ENCODE results near the gene TKFC.

TKFC gene

GRCh38 chr11:61368646-61369045 lies 35.6 kb downstream of the TKFC start:
- Histone ChIP-seq H2AFZ (ENCODE audit: low read depth, low read length) (no peak overlapping the region), H3K14ac (ENCODE audit: low read length in 2 of 2) (no peak overlapping the region), H3K27ac (ENCODE audit: low read length, poor library complexity, severe bottlenecking) (no peak overlapping the region), H4K8ac (ENCODE audit: low read length) (no peak overlapping the region), H2BK120ac (ENCODE audit: low read depth, low read length) (no peak overlapping the region), H3K4ac (ENCODE audit: low read depth in 1 of 2, low read length in 2 of 2) (no peak overlapping the region), H3K4me3 (ENCODE audit: insufficient read depth in 1 of 2, low read depth in 1 of 2, low read length in 2 of 2) (peak overlapping the region in 1 of 2 experiments; percentile 24), H3K4me1 (ENCODE audit: control insufficient read depth, insufficient read depth, low read depth, low read length) (peaks cover 4% of the 10 kb centered on the region), H2AK5ac (ENCODE audit: low read length, severe bottlenecking) (no peak overlapping the region), H3K9me3 (ENCODE audit: control insufficient read depth, low read length) (no peaks in the 10 kb centered on the region), H3K9ac (ENCODE audit: low read length) (peak overlapping the region; percentile 47), H4K91ac (ENCODE audit: low read length) (no peak overlapping the region), H2BK12ac (ENCODE audit: low read length in 2 of 2) (no peak overlapping the region), H3K79me1 (replicated peaks; ENCODE audit: low read length, poor library complexity, severe bottlenecking) (peaks cover 22% of the 10 kb centered on the region), H3K18ac (ENCODE audit: low read depth in 1 of 2, low read length in 2 of 2) (no peak overlapping the region), H2BK5ac (ENCODE audit: low read depth, low read length, poor library complexity, severe bottlenecking) (no peak overlapping the region), H3K23ac (ENCODE audit: low read length in 2 of 2) (no peak overlapping the region), H3K27me3 (ENCODE audit: control insufficient read depth in 1 of 2, insufficient read depth in 1 of 2, low read length in 2 of 2) (no peaks in the 10 kb centered on the region), H2BK15ac (ENCODE audit: low read depth, poor library complexity, severe bottlenecking) (no peak overlapping the region), H3K4me2 (ENCODE audit: low read length, poor library complexity, severe bottlenecking) (no peak overlapping the region), H3K36me3 (ENCODE audit: control insufficient read depth in 1 of 2, insufficient read depth in 2 of 2, low read depth in 1 of 2, low read length in 2 of 2) (peaks cover 46 to 70% of the 10 kb centered on the region in 2 experiments)
- DNase-seq, result no peak
- WGBS, result 96% methylated on average over 7 of the region's 7 CpGs

GRCh38 chr11:61369372-61370348 lies 36.6 kb downstream of the TKFC start:
- H3K27ac ChIP-seq (ENCODE audit: low read length, poor library complexity, severe bottlenecking), result peak overlapping the region; percentile 4
- H3K4ac ChIP-seq (ENCODE audit: low read depth in 1 of 2, low read length in 2 of 2), result no peak overlapping the region
- no peak overlapping the region for H4K91ac ChIP-seq (ENCODE audit: low read length)
- H3K23ac ChIP-seq (ENCODE audit: low read length in 2 of 2), result no peak overlapping the region
- H3K14ac ChIP-seq (ENCODE audit: low read length in 2 of 2), result no peak overlapping the region
- no peak overlapping the region for H4K8ac ChIP-seq (ENCODE audit: low read length)
- H3K27me3 ChIP-seq (ENCODE audit: control insufficient read depth in 1 of 2, insufficient read depth in 1 of 2, low read length in 2 of 2), result no peaks in the 10 kb centered on the region
- H2BK120ac ChIP-seq (ENCODE audit: low read depth, low read length), result no peak overlapping the region
- 98% methylated on average over 9 of the region's 9 CpGs for WGBS
- no peak overlapping the region for H2AK5ac ChIP-seq (ENCODE audit: low read length, severe bottlenecking)
- H3K4me2 ChIP-seq (ENCODE audit: low read length, poor library complexity, severe bottlenecking), result no peak overlapping the region
- H3K79me1 ChIP-seq (replicated peaks; ENCODE audit: low read length, poor library complexity, severe bottlenecking), result peaks cover 15% of the 10 kb centered on the region
- no peak overlapping the region for H2BK12ac ChIP-seq (ENCODE audit: low read length in 2 of 2)
- H2AFZ ChIP-seq (ENCODE audit: low read depth, low read length), result no peak overlapping the region
- peak overlapping the region; percentile 57 for H3K9ac ChIP-seq (ENCODE audit: low read length)
- H2BK5ac ChIP-seq (ENCODE audit: low read depth, low read length, poor library complexity, severe bottlenecking), result no peak overlapping the region
- no peaks in the 10 kb centered on the region for H3K9me3 ChIP-seq (ENCODE audit: control insufficient read depth, low read length)
- no peak overlapping the region for H2BK15ac ChIP-seq (ENCODE audit: low read depth, poor library complexity, severe bottlenecking)
- H3K4me3 ChIP-seq (ENCODE audit: insufficient read depth in 1 of 2, low read depth in 1 of 2, low read length in 2 of 2), result peak overlapping the region in 1 of 2 experiments; percentile 24
- no peak overlapping the region for H3K18ac ChIP-seq (ENCODE audit: low read depth in 1 of 2, low read length in 2 of 2)
- H3K36me3 ChIP-seq (ENCODE audit: control insufficient read depth in 1 of 2, insufficient read depth in 2 of 2, low read depth in 1 of 2, low read length in 2 of 2), result peaks cover 42 to 66% of the 10 kb centered on the region in 2 experiments
- peaks cover 4% of the 10 kb centered on the region for H3K4me1 ChIP-seq (ENCODE audit: control insufficient read depth, insufficient read depth, low read depth, low read length)
- peak; percentile 63 for DNase-seq

- no peak for DNase-seq
These were observed 37.4 kb downstream of the TKFC start for GRCh38 chr11:61370349-61371005.

More at GRCh38 chr11:61370349-61371005, 37.4 kb downstream of the TKFC start:
- H3K4ac ChIP-seq (ENCODE audit: low read depth in 1 of 2, low read length in 2 of 2), result no peak overlapping the region
- H3K79me1 ChIP-seq (replicated peaks; ENCODE audit: low read length, poor library complexity, severe bottlenecking), result peaks cover 15% of the 10 kb centered on the region
- no peak overlapping the region for H2BK12ac ChIP-seq (ENCODE audit: low read length in 2 of 2)
- H2AFZ ChIP-seq (ENCODE audit: low read depth, low read length), result no peak overlapping the region
- peaks cover 3% of the 10 kb centered on the region for H3K9me3 ChIP-seq (ENCODE audit: control insufficient read depth, low read length)
- H4K8ac ChIP-seq (ENCODE audit: low read length), result no peak overlapping the region
- peaks cover 40 to 67% of the 10 kb centered on the region in 2 experiments for H3K36me3 ChIP-seq (ENCODE audit: control insufficient read depth in 1 of 2, insufficient read depth in 2 of 2, low read depth in 1 of 2, low read length in 2 of 2)
- H3K9ac ChIP-seq (ENCODE audit: low read length), result peak overlapping the region; percentile 57
- H2BK15ac ChIP-seq (ENCODE audit: low read depth, poor library complexity, severe bottlenecking), result no peak overlapping the region
- WGBS, result 99% methylated on average over 7 of the region's 8 CpGs
- H3K18ac ChIP-seq (ENCODE audit: low read depth in 1 of 2, low read length in 2 of 2), result no peak overlapping the region
- no peak overlapping the region for H3K23ac ChIP-seq (ENCODE audit: low read length in 2 of 2)
- no peak overlapping the region for H3K27ac ChIP-seq (ENCODE audit: low read length, poor library complexity, severe bottlenecking)
- H4K91ac ChIP-seq (ENCODE audit: low read length), result no peak overlapping the region
- peak overlapping the region in 1 of 2 experiments; percentile 14 for H3K4me3 ChIP-seq (ENCODE audit: insufficient read depth in 1 of 2, low read depth in 1 of 2, low read length in 2 of 2)
- H3K27me3 ChIP-seq (ENCODE audit: control insufficient read depth in 1 of 2, insufficient read depth in 1 of 2, low read length in 2 of 2), result no peaks in the 10 kb centered on the region
- H3K14ac ChIP-seq (ENCODE audit: low read length in 2 of 2), result no peak overlapping the region
- no peak overlapping the region for H3K4me2 ChIP-seq (ENCODE audit: low read length, poor library complexity, severe bottlenecking)
- peaks cover 4% of the 10 kb centered on the region for H3K4me1 ChIP-seq (ENCODE audit: control insufficient read depth, insufficient read depth, low read depth, low read length)
- no peak overlapping the region for H2BK5ac ChIP-seq (ENCODE audit: low read depth, low read length, poor library complexity, severe bottlenecking)
- no peak overlapping the region for H2AK5ac ChIP-seq (ENCODE audit: low read length, severe bottlenecking)
- H2BK120ac ChIP-seq (ENCODE audit: low read depth, low read length), result no peak overlapping the region

Data from mesenchymal stem cell (in vitro differentiated cells and primary cell).